ENCODE results near the gene CRYGN. TPM values are rescaled to one million over a fixed set of nuclear protein-coding genes. Genes with fewer than 3 reads are reported as not detected.

The CRYGN gene
- total RNA-seq, 1 donor from 2014 or later: 2.5 TPM

DNA sequence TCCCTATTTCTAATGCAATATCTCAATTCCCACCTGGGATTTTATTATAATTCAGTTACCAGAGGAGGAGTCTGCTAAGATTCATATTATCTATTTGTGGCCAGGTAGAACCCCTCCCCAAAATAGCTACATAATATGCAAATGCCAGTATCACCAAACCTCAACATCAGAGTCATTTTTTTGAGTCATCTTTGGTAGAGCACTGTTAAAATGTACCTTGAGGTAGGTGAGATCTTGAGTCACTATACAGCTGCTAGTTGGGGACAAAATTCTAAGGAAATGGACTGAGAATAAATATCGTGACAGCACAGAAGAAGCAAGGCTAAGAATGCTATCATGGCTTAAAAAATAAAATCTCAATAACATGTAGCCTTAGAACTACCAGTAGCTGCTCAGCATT, 4.7 kb upstream of the CRYGN start:
- no peaks in the 10 kb centered on the region for H3K36me3 Mint-ChIP-seq (ENCODE audit: insufficient read depth)
- peaks cover 3% of the 10 kb centered on the region for H3K4me1 Mint-ChIP-seq (ENCODE audit: low read depth)
- DNase-seq (ENCODE audit: low spot score, unreplicated experiment): no peak
- H3K4me3 Mint-ChIP-seq (ENCODE audit: low read depth): no peak overlapping the region
- H3K9me3 Mint-ChIP-seq (ENCODE audit: low read depth): no peaks in the 10 kb centered on the region
- TF ChIP-seq, protein P1, sequence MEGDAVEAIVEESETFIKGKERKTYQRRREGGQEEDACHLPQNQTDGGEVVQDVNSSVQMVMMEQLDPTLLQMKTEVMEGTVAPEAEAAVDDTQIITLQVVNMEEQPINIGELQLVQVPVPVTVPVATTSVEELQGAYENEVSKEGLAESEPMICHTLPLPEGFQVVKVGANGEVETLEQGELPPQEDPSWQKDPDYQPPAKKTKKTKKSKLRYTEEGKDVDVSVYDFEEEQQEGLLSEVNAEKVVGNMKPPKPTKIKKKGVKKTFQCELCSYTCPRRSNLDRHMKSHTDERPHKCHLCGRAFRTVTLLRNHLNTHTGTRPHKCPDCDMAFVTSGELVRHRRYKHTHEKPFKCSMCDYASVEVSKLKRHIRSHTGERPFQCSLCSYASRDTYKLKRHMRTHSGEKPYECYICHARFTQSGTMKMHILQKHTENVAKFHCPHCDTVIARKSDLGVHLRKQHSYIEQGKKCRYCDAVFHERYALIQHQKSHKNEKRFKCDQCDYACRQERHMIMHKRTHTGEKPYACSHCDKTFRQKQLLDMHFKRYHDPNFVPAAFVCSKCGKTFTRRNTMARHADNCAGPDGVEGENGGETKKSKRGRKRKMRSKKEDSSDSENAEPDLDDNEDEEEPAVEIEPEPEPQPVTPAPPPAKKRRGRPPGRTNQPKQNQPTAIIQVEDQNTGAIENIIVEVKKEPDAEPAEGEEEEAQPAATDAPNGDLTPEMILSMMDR (IDR thresholded peaks at IDR 0.05; ENCODE audit: unreplicated experiment): no peak
- peaks cover 31% of the 10 kb centered on the region for H3K27me3 Mint-ChIP-seq
- H3K27ac Mint-ChIP-seq: no peak overlapping the region

DNA sequence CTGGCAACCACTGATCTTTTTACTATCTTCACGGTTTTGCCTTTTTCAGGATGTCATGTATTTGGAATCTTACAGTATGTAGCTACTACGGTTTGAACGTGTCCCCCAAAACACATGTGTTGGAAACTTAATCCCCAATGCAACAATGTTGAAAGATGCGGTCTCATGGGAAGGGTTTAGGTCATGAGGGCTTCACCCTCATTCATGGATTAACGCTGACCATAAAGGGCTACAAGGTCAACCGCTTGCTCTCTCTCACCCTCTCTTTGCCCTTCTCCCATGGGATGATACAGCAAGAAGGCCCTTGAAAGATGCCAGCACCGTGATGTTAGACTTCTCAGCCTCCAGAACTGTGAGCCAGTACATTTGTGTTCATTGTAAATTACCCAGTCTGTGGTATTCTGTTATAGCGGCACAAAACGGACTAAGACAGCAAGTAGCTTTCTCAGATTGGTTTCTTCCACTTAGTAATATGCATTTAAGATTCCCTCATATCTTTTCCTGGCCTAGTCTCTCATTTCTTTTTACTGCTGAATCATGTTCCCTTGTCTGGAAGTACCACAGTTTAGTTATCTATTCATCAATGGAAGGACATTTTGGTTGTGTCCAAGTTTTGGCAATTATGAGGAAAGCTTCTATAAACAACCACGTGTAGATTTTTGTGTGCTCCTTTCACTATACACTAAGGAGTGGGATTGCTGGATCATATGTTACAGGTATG, 3.0 kb upstream of the CRYGN start:
- peak overlapping the region; percentile 7 for H3K27ac Mint-ChIP-seq
- TF ChIP-seq, protein P1 (IDR thresholded peaks at IDR 0.05; ENCODE audit: unreplicated experiment): no peak
- no peaks in the 10 kb centered on the region for H3K9me3 Mint-ChIP-seq (ENCODE audit: low read depth)
- H3K36me3 Mint-ChIP-seq (ENCODE audit: insufficient read depth): no peaks in the 10 kb centered on the region
- peaks cover 3% of the 10 kb centered on the region for H3K4me1 Mint-ChIP-seq (ENCODE audit: low read depth)
- H3K27me3 Mint-ChIP-seq: peaks cover 31% of the 10 kb centered on the region
- H3K4me3 Mint-ChIP-seq (ENCODE audit: low read depth): no peak overlapping the region
- no peak for DNase-seq (ENCODE audit: low spot score, unreplicated experiment)

DNA sequence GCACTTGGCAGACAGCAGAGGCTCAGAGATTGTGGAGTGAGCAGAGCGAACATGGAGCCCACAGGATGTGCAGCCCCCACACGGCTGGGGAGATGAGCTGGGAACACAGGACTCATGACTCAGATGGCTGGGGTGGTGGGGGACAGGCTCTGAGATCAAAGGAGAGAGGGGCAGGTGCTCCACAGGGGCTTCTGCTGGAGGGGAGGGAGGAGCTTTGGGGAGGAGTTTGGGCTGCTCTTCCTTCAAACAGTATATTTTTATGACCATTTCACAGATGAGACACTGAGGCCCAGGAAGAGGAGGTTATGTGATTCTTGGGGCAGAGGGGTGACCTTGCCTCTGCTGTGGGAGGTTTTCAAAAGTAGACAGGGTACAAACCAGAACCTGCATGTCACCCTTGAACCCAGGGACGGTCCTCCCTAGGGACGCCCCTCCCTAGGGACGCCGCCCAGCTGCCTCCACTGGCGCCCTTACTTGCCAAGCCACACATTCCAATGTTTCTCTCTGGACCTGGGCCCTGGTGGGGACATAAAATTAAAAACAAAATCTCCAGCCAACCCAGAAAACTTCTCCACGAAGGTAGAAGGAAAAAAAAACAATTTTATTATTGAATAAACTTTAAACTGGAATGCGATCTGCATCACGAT, 981 bp upstream of the CRYGN start:
- no peak overlapping the region for H3K4me3 Mint-ChIP-seq (ENCODE audit: low read depth)
- H3K9me3 Mint-ChIP-seq (ENCODE audit: low read depth): no peaks in the 10 kb centered on the region
- peaks cover 3% of the 10 kb centered on the region for H3K4me1 Mint-ChIP-seq (ENCODE audit: low read depth)
- no peak for DNase-seq (ENCODE audit: low spot score, unreplicated experiment)
- TF ChIP-seq, protein P1 (IDR thresholded peaks at IDR 0.05; ENCODE audit: unreplicated experiment): no peak
- no peaks in the 10 kb centered on the region for H3K36me3 Mint-ChIP-seq (ENCODE audit: insufficient read depth)
- peaks cover 27% of the 10 kb centered on the region for H3K27me3 Mint-ChIP-seq
- H3K27ac Mint-ChIP-seq: no peak overlapping the region

DNA sequence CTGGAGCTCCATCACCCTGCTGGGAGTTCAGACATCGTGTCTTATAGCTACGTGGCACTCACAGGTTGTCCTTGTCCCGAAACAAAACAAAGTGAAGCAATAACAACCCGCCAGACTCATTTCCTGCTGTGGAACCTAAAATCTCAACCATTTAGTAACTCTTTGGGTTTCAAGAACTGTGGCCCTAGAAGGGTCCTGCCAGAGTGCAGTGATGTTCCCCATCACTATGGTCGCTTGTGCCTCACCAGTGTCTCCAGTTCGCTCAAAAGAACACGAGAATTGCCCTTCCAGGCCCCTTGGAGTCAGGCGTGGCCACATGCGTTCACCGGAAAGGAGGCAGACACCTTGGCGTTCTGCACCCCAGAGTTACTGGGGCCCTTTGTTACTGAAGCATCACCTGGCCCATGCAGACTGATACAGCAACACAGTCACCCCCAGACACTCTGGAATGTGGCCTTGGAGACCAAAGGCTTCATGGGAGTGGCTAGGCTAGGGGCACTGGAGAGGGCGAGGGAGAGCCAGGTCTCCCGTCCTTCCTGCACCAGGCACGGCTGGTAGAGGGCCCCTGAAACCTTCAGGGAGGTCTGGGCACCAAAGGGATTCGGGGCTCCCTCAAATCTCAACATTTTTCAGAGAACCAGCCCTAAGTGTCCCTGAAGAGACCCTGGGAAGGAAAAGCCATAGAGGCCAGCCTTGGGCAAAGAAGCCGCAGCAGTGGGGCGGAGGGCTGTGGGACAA, 908 bp downstream of the CRYGN start:
- Mint-ChIP-seq H3K27ac (no peak overlapping the region), H3K9me3 (ENCODE audit: low read depth) (no peaks in the 10 kb centered on the region), H3K27me3 (peaks cover 24% of the 10 kb centered on the region), H3K4me3 (ENCODE audit: low read depth) (peak overlapping the region; percentile 61), H3K4me1 (ENCODE audit: low read depth) (peaks cover 3% of the 10 kb centered on the region), H3K36me3 (ENCODE audit: insufficient read depth) (no peaks in the 10 kb centered on the region)
- TF ChIP-seq, protein P1 (IDR thresholded peaks at IDR 0.05; ENCODE audit: unreplicated experiment): no peak
- DNase-seq (ENCODE audit: low spot score, unreplicated experiment): no peak

DNA sequence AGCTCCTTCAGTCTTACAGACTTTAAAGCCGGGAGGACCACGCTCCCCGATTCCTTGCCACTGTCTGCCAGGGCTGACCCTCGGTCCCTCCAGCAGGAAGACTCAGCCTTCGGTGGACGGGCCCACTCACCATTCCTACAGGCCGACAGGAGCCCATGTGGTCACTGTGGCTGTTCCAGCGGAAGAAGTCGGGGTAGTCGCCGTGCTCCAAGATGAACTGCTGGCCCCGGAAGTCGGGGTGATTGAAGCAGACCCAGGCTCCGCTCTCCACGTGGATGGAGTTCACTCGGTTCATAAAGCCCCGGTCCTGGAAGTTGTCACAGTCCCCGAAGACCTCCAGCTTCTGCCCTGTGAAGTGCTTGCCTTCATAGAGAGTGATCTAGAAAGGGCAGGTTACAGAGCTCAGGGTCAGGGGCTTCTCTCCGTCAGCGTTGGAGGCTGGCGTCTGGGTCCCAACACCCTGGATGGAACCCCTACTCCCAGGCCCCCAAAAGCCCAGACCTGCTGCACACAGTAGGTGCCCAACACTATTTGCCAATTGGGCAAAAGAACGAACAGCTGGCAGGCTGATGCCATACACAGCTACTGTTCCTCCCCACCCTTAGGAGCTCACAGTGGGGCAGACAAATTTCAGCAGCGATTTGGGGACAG, 1.9 kb downstream of the CRYGN start:
- Mint-ChIP-seq H3K27ac (no peak overlapping the region), H3K27me3 (peaks cover 22% of the 10 kb centered on the region), H3K4me3 (ENCODE audit: low read depth) (no peak overlapping the region), H3K9me3 (ENCODE audit: low read depth) (no peaks in the 10 kb centered on the region), H3K4me1 (ENCODE audit: low read depth) (peaks cover 3% of the 10 kb centered on the region), H3K36me3 (ENCODE audit: insufficient read depth) (no peaks in the 10 kb centered on the region)
- TF ChIP-seq, protein P1 (IDR thresholded peaks at IDR 0.05; ENCODE audit: unreplicated experiment): no peak
- no peak for DNase-seq (ENCODE audit: low spot score, unreplicated experiment)
